HG03039 (cell line): ENCODE measurements around the gene SIPA1.

Experiments used
- ATAC-seq: cut with Tn5 transposase; IDR thresholded peaks from one replicate; pipeline ENCODE4 v1.9.1; 2021; ENCODE audit warnings: mild to moderate bottlenecking, moderate library complexity; ENCODE audit not compliant: unreplicated experiment

The SIPA1 gene

DNA sequence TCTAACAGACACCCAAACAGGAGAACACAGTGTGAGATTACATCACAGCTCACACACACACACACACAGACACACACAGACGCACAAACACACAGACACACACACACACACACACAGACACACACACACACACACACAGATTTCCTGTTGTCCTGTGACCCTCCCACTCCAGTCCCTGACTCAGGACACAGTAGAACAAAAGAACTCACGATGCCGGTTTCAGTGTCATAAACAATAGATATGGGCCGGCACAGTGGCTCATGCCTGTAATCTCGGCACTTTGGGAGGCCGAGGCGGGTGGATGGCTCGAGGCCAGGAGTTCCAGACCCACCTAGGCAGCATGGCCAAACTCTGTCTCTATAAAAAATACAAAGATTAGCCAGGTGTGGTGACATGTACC, 60.3 kb downstream of the SIPA1 start:
- no peak for ATAC-seq

GRCh38 chr11:65699306-65699705, 61.4 kb downstream of the SIPA1 start:
- no peak for ATAC-seq

GRCh38 chr11:65700399-65700798, 62.5 kb downstream of the SIPA1 start:
- no peak for ATAC-seq
